Ecto neural progenitor cell (in vitro differentiated cells): ENCODE results near the gene FBXO44.

Experiments used
- DNase-seq: peaks from one replicate; pipeline ENCODE4 v3.0.0-alpha.2; 2018; ENCODE audit warnings: low spot score

FBXO44 gene

DNA sequence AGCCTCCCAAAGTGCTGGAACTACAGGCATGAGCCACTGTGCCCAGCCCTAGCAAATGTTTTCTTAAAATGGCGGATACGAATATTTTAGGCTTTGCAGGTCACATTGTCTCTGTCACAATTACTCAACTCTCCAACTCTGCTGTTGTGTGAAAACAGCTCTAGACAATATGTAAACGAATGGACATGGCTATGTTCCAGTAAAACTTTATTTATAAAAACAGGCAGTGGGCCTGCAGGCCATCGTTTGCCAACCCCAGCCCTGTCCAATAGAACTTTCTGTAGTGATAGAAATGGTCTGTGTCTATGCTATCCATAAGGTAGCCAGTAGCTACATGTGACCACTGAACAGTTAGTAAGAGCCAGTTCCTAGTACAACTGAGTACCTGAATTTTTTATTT is 5.1 kb downstream of the FBXO44 start:
- DNase-seq, result no peak

GRCh38 chr1:11661103-11661502 is 6.4 kb downstream of the FBXO44 start:
- DNase-seq, result no peak

- no peak for DNase-seq
Measured at GRCh38 chr1:11664336-11665065, 9.8 kb downstream of the FBXO44 start.

- no peak for DNase-seq
Measured at GRCh38 chr1:11668516-11668915, 13.8 kb downstream of the FBXO44 start.

GRCh38 chr1:11670747-11671146 is 16.1 kb downstream of the FBXO44 start:
- DNase-seq, result no peak

- no peak for DNase-seq
Measured at GRCh38 chr1:11671205-11671543, 16.5 kb downstream of the FBXO44 start.

- DNase-seq, result no peak
Measured at GRCh38 chr1:11671544-11672286, 17.0 kb downstream of the FBXO44 start.

DNA sequence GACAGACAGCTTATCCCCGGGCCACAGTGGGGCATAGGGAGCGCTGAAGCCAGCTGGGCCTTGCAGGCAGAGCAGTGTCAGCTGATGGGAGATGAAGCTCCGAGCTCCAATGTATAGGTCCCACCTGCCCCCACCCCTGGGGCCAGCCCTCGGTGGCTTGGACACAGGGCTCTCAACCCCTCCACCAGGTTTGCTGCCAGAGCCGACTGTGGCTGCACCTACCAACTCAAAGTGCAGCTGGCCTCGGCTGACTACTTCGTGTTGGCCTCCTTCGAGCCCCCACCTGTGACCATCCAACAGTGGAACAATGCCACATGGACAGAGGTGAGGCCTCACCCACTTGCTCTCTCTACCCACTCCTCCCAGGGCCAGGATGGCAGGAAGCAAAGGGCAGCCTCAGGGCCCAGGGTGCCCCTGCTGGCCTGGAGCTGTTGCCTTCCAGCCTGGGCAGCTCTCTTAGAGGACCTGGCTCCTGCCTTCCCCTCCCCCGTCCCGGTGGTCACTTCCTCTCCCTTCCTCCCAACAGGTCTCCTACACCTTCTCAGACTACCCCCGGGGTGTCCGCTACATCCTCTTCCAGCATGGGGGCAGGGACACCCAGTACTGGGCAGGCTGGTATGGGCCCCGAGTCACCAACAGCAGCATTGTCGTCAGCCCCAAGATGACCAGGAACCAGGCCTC is 18.6 kb downstream of the FBXO44 start:
- DNase-seq, result no peak

DNA sequence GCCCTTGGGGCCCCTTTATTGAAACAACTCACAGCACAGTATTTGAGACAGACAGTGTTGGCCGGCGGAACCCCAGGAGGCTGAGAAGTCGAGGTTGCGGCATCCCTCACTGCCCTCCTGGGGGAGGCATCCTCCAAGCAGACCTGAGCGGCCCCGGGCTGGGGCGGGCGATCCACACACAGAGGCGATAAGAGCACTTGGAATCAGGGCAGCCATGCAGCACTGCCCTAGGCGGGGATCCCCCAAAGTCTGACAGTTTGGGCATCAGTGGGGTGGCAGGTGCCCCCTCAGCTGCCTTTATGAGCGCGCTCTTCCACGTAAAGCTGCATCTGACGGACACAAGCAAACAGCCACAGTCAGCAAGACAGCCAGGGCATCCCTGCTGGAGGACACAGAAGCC is 19.8 kb downstream of the FBXO44 start:
- no peak for DNase-seq

DNA sequence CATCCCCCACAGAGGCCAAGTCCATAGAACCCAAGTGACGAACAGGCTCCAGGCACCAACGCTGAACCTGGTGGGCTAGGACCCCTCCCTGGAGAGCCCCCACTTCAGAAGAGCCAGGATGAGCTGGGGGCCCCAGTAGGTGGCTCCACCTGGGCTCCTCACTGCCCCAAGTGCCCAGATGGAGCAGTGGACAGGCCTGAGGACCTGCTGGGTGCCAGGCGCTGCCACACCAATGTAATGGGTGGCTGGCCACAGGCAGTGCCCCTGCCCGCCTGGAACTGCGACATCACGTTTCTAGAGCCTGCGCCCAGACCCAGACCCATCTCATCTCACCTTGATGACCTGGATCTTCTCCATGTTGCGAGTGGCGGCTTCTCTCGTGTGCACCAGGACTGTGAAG is 20.6 kb downstream of the FBXO44 start:
- DNase-seq, result no peak

GRCh38 chr1:11676386-11677103 is 21.9 kb downstream of the FBXO44 start:
- DNase-seq, result no peak

DNA sequence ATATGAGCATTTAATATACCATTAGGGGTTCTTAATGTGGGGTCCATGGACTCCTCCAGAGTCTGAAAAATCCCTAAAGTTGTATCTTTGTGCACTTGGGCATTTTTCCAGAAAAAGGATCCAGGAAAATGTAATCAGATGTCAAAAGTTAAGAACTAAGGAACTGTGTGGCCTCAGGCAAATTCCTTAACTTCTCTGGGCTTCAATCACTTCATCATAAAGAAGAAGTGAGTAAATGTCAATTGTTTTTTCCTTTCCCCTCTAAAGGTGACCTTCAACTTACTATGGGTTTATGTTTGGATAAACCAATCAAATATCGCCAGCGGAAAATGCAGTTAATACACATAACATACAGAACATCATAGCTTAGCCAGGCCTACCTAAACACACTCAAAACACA is 23.8 kb downstream of the FBXO44 start:
- DNase-seq, result no peak

- peak; percentile 59 for DNase-seq
Measured at GRCh38 chr1:11680270-11681070, 25.8 kb downstream of the FBXO44 start.

DNA sequence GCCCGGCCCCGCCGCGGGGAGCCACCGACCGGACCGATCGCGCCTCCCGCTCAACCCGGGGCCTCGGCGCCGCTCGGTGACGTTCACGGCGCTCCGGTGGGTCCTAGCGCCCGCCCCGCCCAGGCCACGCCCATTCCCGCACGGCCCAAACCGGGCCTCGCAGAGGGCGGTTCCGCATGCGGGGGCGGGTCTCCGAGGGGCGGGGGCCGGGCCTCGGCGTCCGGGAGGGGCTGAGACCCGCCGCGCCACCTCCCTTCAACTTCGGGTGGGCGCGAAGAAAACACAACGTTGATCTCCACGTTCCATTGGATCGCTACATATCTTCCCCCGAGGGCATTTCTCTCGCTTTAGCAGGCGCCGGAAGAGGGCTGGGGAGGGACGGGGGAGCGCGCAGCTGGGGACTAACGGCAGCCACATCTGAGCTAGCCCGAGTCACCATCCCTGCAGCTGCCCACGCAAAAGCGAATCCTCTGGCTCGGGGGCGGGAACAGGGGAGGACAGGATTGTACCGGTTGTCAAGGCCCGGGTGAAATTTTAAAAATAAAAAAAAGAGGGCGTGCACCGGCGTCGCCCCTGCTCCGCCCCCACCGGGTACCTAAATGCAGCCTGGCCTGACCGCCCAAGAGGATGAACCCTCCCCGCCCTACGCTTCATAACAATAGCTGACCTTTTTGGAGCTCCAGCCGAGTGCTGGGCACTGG is 26.5 kb downstream of the FBXO44 start, which contains the start of gene MAD2L2:
Gene MAD2L2, minus strand, starts transcription at position 78 of the 701 bp plus-strand sequence. CDS start 547 bp downstream, outside the sequence.
- DNase-seq, result peak; percentile 91

DNA sequence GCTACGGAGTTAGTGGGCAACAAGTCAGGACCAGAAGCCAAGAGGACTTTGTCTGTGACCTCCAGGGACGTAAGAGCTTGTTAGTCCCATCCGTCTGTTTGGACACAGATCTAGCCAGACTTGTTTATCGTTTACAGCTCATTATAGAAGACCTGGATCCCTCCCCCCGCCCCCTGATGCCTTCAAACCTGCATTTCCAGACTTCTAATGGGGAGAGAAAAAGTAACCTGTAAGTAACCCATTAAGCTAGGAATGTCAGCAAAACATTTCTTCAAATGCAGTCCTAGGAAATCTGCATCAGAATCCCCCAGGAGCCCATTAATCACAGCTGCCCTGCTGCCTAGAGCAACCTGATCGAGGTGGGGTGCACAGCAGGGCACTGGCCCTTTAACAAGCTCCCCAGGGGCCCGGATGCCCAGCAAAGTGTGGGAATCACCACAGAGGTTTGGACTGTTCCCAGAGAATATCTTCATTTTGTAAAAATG is 27.7 kb downstream of the FBXO44 start:
- no peak for DNase-seq

DNA sequence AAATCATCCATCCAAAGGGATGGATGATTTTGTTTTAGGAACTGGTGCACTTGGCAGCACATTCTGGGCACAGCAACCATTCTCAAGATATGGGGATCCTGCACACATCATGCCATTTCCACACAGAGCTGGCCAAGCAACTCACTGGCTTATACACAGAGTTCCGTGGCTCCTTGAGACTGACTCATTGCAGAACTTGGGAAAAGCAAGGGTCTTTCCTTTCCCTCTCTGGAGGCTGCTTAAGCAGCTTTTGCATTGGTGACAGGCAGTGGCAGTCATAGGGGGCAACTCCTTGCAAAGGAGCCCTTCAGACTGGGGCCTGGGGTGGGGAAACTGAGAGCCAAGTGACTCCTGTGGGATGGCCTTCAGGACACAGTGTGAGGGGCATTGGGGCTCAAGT is 28.1 kb downstream of the FBXO44 start:
- DNase-seq, result no peak

DNA sequence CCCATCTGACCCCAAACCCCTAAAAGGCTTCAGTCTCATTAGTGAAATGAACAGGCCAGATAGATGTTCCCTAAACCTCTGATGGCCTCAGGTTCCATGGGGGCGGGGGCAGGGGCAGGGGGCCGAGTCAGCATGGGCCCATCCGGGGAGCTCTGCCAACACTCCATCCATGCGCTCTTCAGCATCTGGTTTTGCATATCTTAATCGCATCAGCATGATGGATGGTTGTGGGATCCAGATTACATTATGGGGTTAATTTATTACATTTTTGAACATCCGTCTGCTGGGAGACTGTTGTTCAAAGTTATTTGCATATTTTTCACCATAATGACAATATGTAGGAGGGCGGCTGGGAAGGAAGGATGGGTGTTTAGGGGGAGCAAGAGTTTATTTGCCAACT is 29.4 kb downstream of the FBXO44 start:
- DNase-seq, result no peak

- no peak for DNase-seq
Measured at GRCh38 chr1:11685210-11685752, 30.6 kb downstream of the FBXO44 start.

DNA sequence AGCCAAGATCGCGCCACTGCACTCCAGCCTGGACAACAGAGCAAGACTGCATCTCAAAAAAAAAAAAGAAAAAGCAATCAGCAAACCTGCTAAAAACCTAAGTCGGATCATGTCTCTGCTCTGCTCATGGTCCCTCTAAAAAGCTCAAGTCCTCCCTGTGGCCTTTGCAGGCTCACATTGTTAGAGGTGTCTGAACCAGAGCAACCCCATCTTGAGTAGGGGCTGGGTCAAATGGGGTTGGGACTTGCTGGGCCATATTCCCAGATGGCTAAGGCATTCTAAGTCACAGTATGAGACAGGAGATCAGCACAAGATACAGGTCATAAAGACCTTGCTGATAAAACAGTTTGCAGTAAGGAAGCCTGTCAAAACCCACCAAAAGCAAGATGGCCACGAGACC is 33.8 kb downstream of the FBXO44 start:
- no peak for DNase-seq
